Psoas muscle (tissue), 8 donors: ENCODE measurements around the gene PTGES3. TPM values are rescaled to one million over a fixed set of nuclear protein-coding genes. Genes with fewer than 3 reads are reported as not detected.

Source experiments
- ATAC-seq, 4 donors: fragments of 200-7000 bp; cut with Tn5 transposase; one replicate each; pipeline ENCODE4 v1.9.1; 2020; ENCODE audit warnings: moderate library complexity in 3 of 4, mild to moderate bottlenecking in 2 of 4
- DNase-seq, 2 donors: peaks; one replicate each; pipeline ENCODE4 v3.0.0-alpha.2; 2020
- H3K27ac ChIP-seq: fragments of 200-600 bp; one replicate; pipeline ENCODE4 v1.8.0; 2022
- H3K27me3 ChIP-seq, 3 donors: fragments of 200-600 bp in 1 of 3; one replicate each; pipeline versions ENCODE4 v1.6.1 to v1.8.0; 2013 to 2022; ENCODE audit warnings: low read length in 2 of 3, mild to moderate bottlenecking in 2 of 3, moderate library complexity in 1 of 3; ENCODE audit not compliant: insufficient read depth in 3 of 3
- H3K36me3 ChIP-seq, 2 donors: fragments of 200-600 bp in 1 of 2; one replicate each; pipeline versions ENCODE4 v1.6.1 to v1.8.0; 2013 to 2022; ENCODE audit warnings: low read depth in 1 of 2, mild to moderate bottlenecking in 1 of 2, moderate library complexity in 1 of 2; ENCODE audit not compliant: insufficient read depth in 1 of 2
- H3K4me1 ChIP-seq: fragments of 200-600 bp; one replicate; pipeline ENCODE4 v1.8.0; 2022
- H3K4me3 ChIP-seq: fragments of 200-600 bp; one replicate; pipeline ENCODE4 v1.8.0; 2022; ENCODE audit warnings: mild to moderate bottlenecking
- H3K9me3 ChIP-seq: fragments of 200-600 bp; one replicate; pipeline ENCODE4 v1.8.0; 2022
- CTCF ChIP-seq: fragments of 200-600 bp; IDR thresholded peaks from one replicate; pipeline ENCODE4 v1.8.0; 2022; ENCODE audit warnings: antibody characterized with exemption
- WGBS, 3 donors: extraction: QIAGEN DNeasy Blood & Tissue Kit; methylation state at CpG; one replicate each; pipeline versions ENCODE4 v1.1.6 to v1.1.7; 2013; 5-methylcytosine and 5-hydroxymethylcytosine counted together
- intact Hi-C, 2 donors: fragments of 100-400 bp; cut with DNase I; formaldehyde crosslinking; loops; one replicate each; pipeline versions ENCODE4 v1.11.0 to v1.14.2; 2022
- polyA plus RNA-seq, 3 donors: library from polyadenylated mRNA; stranded (reverse); fragments of 200-250 nt; gene quantifications; one replicate each; pipeline ENCODE4 v1.2.3, GENCODE V29; 2013
- total RNA-seq, 4 donors: library from RNA; stranded (reverse); fragmentation: NEBNext Ultra II Directional in 2 of 4; extraction: Animal tissue kit (Norgen Biotek cat#: 25700) in 2 of 4; gene quantifications; one replicate each; pipeline versions ENCODE4 v1.2.1 to v1.2.4, GENCODE V29; 2021 to 2023
- donor health status: healthy with polysubstance abuse.
- donor health status: DM: no; HTN: no; CAD: no; lungs with moderate emphysema.
- donor health status: Bipolar disorder and iron deficiency.
- donor health status: healthy.
- donor health status: DM: yes; HTN: yes; CAD: no.
- donor health status: DM: no; HTN: no; CAD: no.
- donor health status: DM: no; HTN: no; CAD: no.
- donor health status: DM: yes; HTN: yes; CAD: no.

PTGES3 gene
- total and polyA plus RNA-seq, 7 donors: 118 to 253 (median 153) TPM

- DNase-seq: no peak
- Histone ChIP-seq H3K27ac (no peak overlapping the region), H3K36me3 (peaks cover 0 to 81% of the 10 kb centered on the region in 2 donors), H3K27me3 (no peaks in the 10 kb centered on the region), H3K4me1 (peaks cover 17% of the 10 kb centered on the region), H3K9me3 (no peaks in the 10 kb centered on the region), H3K4me3 (no peak overlapping the region)
- intact Hi-C loops: no loop called here
- no peak for ATAC-seq
- no peak for TF ChIP-seq CTCF
- 82 to 91% (median 88%) methylated on average over 4 of the region's 4 CpGs for WGBS, 3 donors
Observed at GRCh38 chr12:56670836-56671235, 17.2 kb downstream of the PTGES3 start.

GRCh38 chr12:56668197-56668457 lies 20.0 kb downstream of the PTGES3 start:
- intact Hi-C loops: no loop called here
- DNase-seq: no peak

GRCh38 chr12:56661979-56662638 lies 26.0 kb downstream of the PTGES3 start:
- intact Hi-C loops: no loop called here
- H3K36me3 ChIP-seq: peaks cover 6 to 52% of the 10 kb centered on the region in 2 donors
- no peak for TF ChIP-seq CTCF
- no peak for DNase-seq
- ATAC-seq: peak in 2 of 4 donors; percentile 3 to 13
- H3K27ac ChIP-seq: no peak overlapping the region
- no peaks in the 10 kb centered on the region for H3K9me3 ChIP-seq
- no peaks in the 10 kb centered on the region for H3K27me3 ChIP-seq
- WGBS, 3 donors: 90 to 95% (median 93%) methylated on average over 13 of the region's 13 CpGs
- H3K4me1 ChIP-seq: no peaks in the 10 kb centered on the region
- no peak overlapping the region for H3K4me3 ChIP-seq

More at GRCh38 chr12:56668197-56668457, 20.0 kb downstream of the PTGES3 start:
- WGBS, 3 donors: 90 to 95% (median 93%) methylated on average over 2 of the region's 2 CpGs
- no peak for ATAC-seq
- TF ChIP-seq CTCF: no peak
- no peaks in the 10 kb centered on the region for H3K27me3 ChIP-seq
- no peak overlapping the region for H3K27ac ChIP-seq
- H3K4me1 ChIP-seq: peaks cover 11% of the 10 kb centered on the region
- no peak overlapping the region for H3K4me3 ChIP-seq
- peaks cover 4 to 100% of the 10 kb centered on the region in 2 donors for H3K36me3 ChIP-seq
- no peaks in the 10 kb centered on the region for H3K9me3 ChIP-seq

GRCh38 chr12:56661560-56661959 lies 26.5 kb downstream of the PTGES3 start:
- intact Hi-C loops: no loop called here

More at GRCh38 chr12:56661560-56661959, 26.5 kb downstream of the PTGES3 start:
- ATAC-seq: peak in 2 of 4 donors; percentile 21 to 23
- Histone ChIP-seq H3K4me1 (no peaks in the 10 kb centered on the region), H3K9me3 (no peaks in the 10 kb centered on the region), H3K27me3 (no peaks in the 10 kb centered on the region), H3K36me3 (peaks cover 6 to 46% of the 10 kb centered on the region in 2 donors), H3K4me3 (no peak overlapping the region), H3K27ac (no peak overlapping the region)
- TF ChIP-seq CTCF: no peak
- WGBS, 3 donors: 92 to 97% (median 95%) methylated on average over 7 of the region's 7 CpGs
- no peak for DNase-seq
